Measurements from ENCODE around the gene NDFIP2. TPM values are rescaled to one million over a fixed set of nuclear protein-coding genes. Genes with fewer than 3 reads are reported as not detected.

NDFIP2 gene
- total and polyA plus RNA-seq, 5 experiments from 2014 or later, result 0.57 to 3.1 (median 1.9) TPM

DNA sequence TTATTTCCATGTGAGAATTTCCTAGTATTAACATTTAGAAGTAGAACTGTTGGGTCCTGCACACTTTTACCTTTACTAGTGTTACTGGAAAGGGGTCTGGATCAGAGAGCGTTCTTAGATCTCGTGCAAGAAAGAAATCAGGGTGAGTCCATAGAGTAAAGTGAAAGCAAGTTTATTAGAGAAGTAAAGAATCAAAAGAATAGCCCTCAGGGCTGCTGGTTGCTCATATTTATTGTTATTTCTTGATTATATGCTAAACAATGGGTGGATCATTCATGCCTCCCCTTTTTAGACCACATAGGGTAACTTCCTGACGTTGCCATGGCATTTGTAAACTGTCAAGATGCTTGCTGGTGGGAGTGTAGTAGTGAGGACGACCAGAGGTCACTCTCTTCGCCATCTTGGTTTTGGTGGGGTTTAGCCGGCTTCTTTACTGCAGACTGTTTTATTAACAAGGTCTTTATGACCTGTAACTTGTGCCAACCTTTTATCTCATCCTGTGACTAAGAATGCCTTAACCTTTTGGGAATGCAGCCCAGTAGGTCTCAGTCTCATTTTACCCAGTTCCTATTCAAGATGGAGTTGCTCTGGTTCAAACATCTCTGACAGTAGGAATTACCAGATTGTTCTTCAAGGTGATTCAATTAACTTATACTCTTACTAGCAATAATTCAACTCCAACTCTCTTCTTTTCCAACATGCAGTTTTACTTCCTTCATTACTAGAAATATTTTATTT lies 27.4 kb downstream of the NDFIP2 start:
- no peak for ATAC-seq
- peaks cover 0 to 8% (median 3%) of the 10 kb centered on the region in 4 donors for H3K4me1 Mint-ChIP-seq
- POLR2A ChIA-PET, result no interaction called here
- no peak overlapping the region for H3K27ac Mint-ChIP-seq
- no peak overlapping the region for H3K4me3 Mint-ChIP-seq
- no peak for DNase-seq
- H3K36me3 Mint-ChIP-seq, result peaks cover 0 to 4% (median 0%) of the 10 kb centered on the region in 3 donors
- H3K9me3 Mint-ChIP-seq, result peaks cover 0 to 12% (median 0%) of the 10 kb centered on the region in 9 donors
- H3K27me3 Mint-ChIP-seq, result no peaks in the 10 kb centered on the region

- Mint-ChIP-seq H3K27ac (no peak overlapping the region), H3K4me3 (no peak overlapping the region), H3K4me1 (peaks cover 0 to 3% (median 0%) of the 10 kb centered on the region in 4 donors), H3K27me3 (no peaks in the 10 kb centered on the region), H3K36me3 (peaks cover 0 to 4% (median 0%) of the 10 kb centered on the region in 3 donors), H3K9me3 (peaks cover 0 to 12% (median 0%) of the 10 kb centered on the region in 9 donors)
- DNase-seq (no peak), ATAC-seq (no peak)
- POLR2A ChIA-PET, result no interaction called here
Observed at GRCh38 chr13:79511611-79512010, 30.7 kb downstream of the NDFIP2 start.

DNA sequence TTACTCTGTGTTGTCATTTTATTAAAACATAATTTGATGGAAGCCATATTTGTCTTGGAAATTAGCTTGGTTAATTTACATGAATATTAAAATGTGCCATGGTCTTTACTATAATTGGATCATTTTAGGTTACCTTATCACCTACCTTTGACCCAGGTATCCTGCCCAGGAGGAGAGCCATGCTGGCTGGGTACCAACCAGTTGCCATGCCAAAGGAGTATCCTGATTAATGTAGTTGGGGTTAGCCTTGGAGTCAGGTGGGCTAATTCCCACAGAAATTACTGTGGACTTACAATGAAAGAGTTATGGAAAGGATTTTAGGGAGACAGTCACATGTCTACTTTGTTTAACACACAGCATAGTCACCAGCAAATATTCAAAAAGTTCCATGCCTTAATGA lies 32.0 kb downstream of the NDFIP2 start:
- POLR2A ChIA-PET, result no interaction called here
- Mint-ChIP-seq H3K4me1 (peaks cover 0 to 3% (median under 1%) of the 10 kb centered on the region in 4 donors), H3K9me3 (peaks cover 0 to 12% (median 0%) of the 10 kb centered on the region in 9 donors), H3K27me3 (no peaks in the 10 kb centered on the region), H3K36me3 (peaks cover 0 to 4% (median 0%) of the 10 kb centered on the region in 3 donors), H3K27ac (no peak overlapping the region), H3K4me3 (no peak overlapping the region)
- DNase-seq, result no peak
- ATAC-seq, result no peak

DNA sequence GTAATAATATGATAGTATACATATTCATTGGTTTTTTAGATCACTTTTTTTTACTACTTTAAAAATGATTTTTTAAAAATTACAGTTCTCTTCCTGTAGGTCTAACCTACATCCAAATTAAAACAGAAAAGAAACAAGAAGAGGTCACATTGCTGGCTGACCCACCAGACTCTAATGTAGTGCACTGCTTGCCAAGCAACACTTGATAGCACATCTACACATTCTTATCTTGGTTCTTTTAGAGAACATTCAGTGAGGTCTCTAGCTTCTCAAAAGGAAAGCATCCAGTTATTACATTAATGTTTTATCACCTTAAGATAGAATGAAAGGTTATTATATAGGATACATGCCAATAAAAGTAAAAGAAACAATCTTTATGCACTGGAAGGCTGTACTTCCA lies 35.6 kb downstream of the NDFIP2 start:
- POLR2A ChIA-PET, result no interaction called here
- no peaks in the 10 kb centered on the region for H3K27me3 Mint-ChIP-seq
- ATAC-seq (no peak), DNase-seq (no peak)
- H3K4me3 Mint-ChIP-seq, result no peak overlapping the region
- no peaks in the 10 kb centered on the region for H3K9me3 Mint-ChIP-seq
- peaks cover 0 to 1% (median 0%) of the 10 kb centered on the region in 4 donors for H3K4me1 Mint-ChIP-seq
- H3K27ac Mint-ChIP-seq, result no peak overlapping the region
- H3K36me3 Mint-ChIP-seq, result peaks cover 0 to under 1% (median 0%) of the 10 kb centered on the region in 3 donors

DNA sequence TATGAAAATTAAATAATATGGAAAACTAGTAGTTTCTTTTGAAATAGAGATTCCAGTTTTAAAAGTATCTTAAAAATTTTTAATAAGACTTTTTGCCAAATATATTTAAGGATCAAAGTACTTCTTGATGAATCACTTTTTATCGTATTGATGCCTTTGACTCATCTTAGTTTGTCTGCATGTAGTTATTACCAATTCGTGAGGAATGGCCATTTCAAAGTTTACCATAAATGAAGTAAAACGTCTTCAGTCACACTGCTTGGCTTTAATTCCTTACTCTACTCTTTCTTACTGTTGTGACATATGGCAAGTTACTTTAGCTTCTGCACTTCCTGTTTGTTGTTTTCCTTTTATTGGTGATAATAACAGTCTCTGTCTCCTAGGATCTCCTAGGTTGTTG lies 38.3 kb downstream of the NDFIP2 start:
- Mint-ChIP-seq H3K27me3 (no peaks in the 10 kb centered on the region), H3K9me3 (no peaks in the 10 kb centered on the region), H3K27ac (no peak overlapping the region), H3K4me1 (peaks cover 3 to 10% (median 7%) of the 10 kb centered on the region in 4 donors), H3K36me3 (peaks cover 0 to 9% (median 0%) of the 10 kb centered on the region in 3 donors), H3K4me3 (no peak overlapping the region)
- POLR2A ChIA-PET, result no interaction called here
- no peak for ATAC-seq
- no peak for DNase-seq

DNA sequence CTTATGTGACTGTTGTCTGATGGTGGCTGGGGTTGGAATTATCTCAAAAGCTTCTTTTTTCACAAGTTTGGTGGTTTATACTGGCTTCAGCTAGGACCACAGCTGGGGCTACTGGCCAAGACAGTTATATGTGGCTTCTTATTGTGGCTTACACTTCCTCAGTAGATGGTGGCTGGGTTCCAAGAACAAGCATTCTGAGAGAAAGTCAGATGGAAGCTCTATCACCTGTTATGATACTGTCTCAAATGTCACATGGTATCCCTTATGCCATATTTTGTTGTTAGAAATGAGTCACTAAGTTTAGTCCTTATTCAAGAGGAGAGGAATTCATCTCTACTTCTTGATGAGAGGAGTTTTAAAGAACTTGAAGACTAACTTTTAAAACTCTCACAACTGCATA lies 41.6 kb downstream of the NDFIP2 start:
- no peaks in the 10 kb centered on the region for H3K27me3 Mint-ChIP-seq
- DNase-seq (no peak), ATAC-seq (no peak)
- POLR2A ChIA-PET, result no interaction called here
- no peak overlapping the region for H3K4me3 Mint-ChIP-seq
- no peaks in the 10 kb centered on the region for H3K9me3 Mint-ChIP-seq
- no peak overlapping the region for H3K27ac Mint-ChIP-seq
- peaks cover 3 to 9% (median 7%) of the 10 kb centered on the region in 4 donors for H3K4me1 Mint-ChIP-seq
- peaks cover 0 to 9% (median 0%) of the 10 kb centered on the region in 3 donors for H3K36me3 Mint-ChIP-seq

DNA sequence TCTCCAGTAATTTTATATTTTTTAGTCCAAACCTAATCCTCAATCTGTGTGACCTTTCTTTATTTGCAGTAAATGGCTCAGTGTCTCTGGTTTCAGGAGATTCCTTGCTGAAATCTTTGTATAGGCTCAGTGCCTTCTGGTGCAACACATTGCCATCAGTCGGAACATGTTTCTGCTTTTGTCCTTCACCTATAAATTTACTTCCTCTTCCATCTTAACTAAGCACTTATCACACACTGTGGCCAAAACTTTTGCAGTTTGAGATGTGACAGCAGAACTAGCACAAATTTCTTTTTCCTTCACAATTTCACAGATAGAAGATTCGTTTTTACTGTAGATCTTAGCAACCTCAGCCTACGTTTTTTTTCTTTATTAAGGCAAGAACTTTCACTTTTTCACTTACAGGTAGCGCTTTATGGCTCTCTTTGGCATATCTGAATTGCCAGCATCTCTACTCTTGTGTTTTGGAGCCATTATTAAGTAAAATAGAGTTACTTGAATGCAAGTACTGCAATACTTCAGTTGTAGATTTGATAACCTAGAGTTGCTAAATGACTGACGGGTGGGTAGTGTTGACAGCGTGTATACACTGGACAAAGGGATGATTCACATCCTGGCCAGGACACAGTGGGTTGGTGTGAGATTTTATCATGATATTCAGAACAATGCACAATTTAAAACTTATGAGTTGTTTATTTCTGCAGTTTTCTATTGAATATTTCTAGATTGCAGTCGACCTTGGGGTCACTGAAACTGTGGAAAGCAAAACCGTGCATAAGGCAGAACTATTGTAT lies 44.3 kb downstream of the NDFIP2 start:
- no peak overlapping the region for H3K27ac Mint-ChIP-seq
- peaks cover 0 to 9% (median 0%) of the 10 kb centered on the region in 3 donors for H3K36me3 Mint-ChIP-seq
- ATAC-seq (no peak), DNase-seq (no peak)
- peaks cover 3 to 8% (median 7%) of the 10 kb centered on the region in 4 donors for H3K4me1 Mint-ChIP-seq
- no peaks in the 10 kb centered on the region for H3K27me3 Mint-ChIP-seq
- POLR2A ChIA-PET, result no interaction called here
- no peak overlapping the region for H3K4me3 Mint-ChIP-seq
- no peaks in the 10 kb centered on the region for H3K9me3 Mint-ChIP-seq

DNA sequence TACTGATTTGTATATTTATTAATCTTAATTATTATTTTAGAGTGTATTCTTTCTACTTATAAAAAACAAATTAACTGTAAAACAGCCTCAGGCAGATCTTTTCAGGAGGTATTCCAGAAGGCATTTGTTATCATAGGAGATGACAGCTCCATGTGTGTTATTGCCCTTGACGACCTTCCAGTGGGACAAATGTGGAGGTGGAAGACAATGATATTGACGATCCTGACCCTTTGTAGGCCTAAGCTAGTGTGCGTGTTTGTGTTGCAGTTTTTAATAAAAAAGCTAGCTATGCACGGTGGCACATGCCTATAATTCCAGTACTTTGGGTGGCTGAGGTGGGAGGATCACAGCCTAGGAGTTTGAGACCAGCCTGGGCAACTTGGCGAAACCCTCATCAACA lies 46.7 kb downstream of the NDFIP2 start:
- no peak overlapping the region for H3K27ac Mint-ChIP-seq
- no peak overlapping the region for H3K4me3 Mint-ChIP-seq
- no peak for DNase-seq
- peaks cover 2 to 8% (median 3%) of the 10 kb centered on the region in 4 donors for H3K4me1 Mint-ChIP-seq
- no peaks in the 10 kb centered on the region for H3K27me3 Mint-ChIP-seq
- POLR2A ChIA-PET, result no interaction called here
- peaks cover 0 to 3% (median 0%) of the 10 kb centered on the region in 3 donors for H3K36me3 Mint-ChIP-seq
- no peak for ATAC-seq
- no peaks in the 10 kb centered on the region for H3K9me3 Mint-ChIP-seq

GRCh38 chr13:79528356-79528755 lies 47.4 kb downstream of the NDFIP2 start:
- Mint-ChIP-seq H3K27me3 (no peaks in the 10 kb centered on the region), H3K4me1 (peaks cover 0 to 5% (median under 1%) of the 10 kb centered on the region in 4 donors), H3K4me3 (no peak overlapping the region), H3K36me3 (no peaks in the 10 kb centered on the region), H3K27ac (no peak overlapping the region), H3K9me3 (no peaks in the 10 kb centered on the region)
- DNase-seq (no peak), ATAC-seq (no peak)
- POLR2A ChIA-PET, result no interaction called here

GRCh38 chr13:79528759-79529191 lies 47.8 kb downstream of the NDFIP2 start:
- Mint-ChIP-seq H3K27me3 (no peaks in the 10 kb centered on the region), H3K36me3 (no peaks in the 10 kb centered on the region), H3K4me1 (peaks cover 0 to 5% (median under 1%) of the 10 kb centered on the region in 4 donors), H3K27ac (no peak overlapping the region), H3K4me3 (no peak overlapping the region), H3K9me3 (no peaks in the 10 kb centered on the region)
- DNase-seq (no peak), ATAC-seq (no peak)
- POLR2A ChIA-PET, result no interaction called here

DNA sequence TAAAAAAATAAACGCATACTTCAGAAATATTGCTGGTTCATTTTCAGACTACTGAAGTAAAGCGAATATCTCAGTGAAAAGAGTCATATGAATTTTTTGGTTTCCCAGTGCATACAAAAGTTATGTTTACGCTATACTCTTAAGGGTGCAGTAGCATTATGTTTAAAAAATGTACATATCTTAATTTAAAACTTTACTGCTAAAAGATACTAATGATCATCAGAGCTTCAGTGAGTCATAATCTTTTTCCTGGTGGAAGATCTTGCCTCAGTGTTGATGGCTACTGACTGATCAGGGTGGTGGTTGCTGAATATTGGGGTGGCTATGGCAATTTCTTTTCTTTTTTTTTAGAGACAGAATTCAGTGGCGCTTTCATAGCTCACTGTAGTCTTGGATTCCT lies 48.9 kb downstream of the NDFIP2 start:
- DNase-seq (no peak), ATAC-seq (no peak)
- peaks cover 0 to 3% (median 3%) of the 10 kb centered on the region in 3 donors for H3K36me3 Mint-ChIP-seq
- H3K27ac Mint-ChIP-seq, result no peak overlapping the region
- H3K4me3 Mint-ChIP-seq, result no peak overlapping the region
- no peaks in the 10 kb centered on the region for H3K9me3 Mint-ChIP-seq
- POLR2A ChIA-PET, result no interaction called here
- no peaks in the 10 kb centered on the region for H3K27me3 Mint-ChIP-seq
- H3K4me1 Mint-ChIP-seq, result peaks cover 0 to 5% (median under 1%) of the 10 kb centered on the region in 4 donors

DNA sequence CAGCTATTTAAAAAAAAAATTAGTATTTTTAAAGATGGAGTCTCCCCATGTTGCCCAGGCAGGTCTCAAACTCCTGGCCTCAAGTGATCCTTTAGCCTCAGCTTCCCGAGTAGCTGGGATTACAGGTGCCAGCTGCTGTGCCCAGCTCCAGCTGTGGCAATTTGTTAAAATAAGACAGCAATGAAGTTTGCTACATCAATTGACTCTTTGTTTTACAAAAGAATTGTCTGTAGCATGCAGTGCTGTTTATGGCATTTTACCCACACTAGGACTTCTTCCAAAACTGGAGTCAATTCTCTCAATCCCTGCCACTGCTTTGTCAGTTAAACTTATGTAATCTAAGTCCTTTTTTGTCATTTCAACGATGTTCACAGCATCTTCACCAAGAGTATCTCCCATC lies 49.3 kb downstream of the NDFIP2 start:
- DNase-seq (no peak), ATAC-seq (no peak)
- Mint-ChIP-seq H3K27me3 (no peaks in the 10 kb centered on the region), H3K27ac (no peak overlapping the region), H3K4me1 (peaks cover 0 to 5% (median under 1%) of the 10 kb centered on the region in 4 donors), H3K4me3 (no peak overlapping the region), H3K36me3 (peaks cover 0 to 3% (median 3%) of the 10 kb centered on the region in 3 donors), H3K9me3 (no peaks in the 10 kb centered on the region)
- POLR2A ChIA-PET, result no interaction called here

- peaks cover 0 to 5% (median under 1%) of the 10 kb centered on the region in 4 donors for H3K4me1 Mint-ChIP-seq
- POLR2A ChIA-PET, result no interaction called here
- no peak for ATAC-seq
Observed at GRCh38 chr13:79531542-79532254, 50.7 kb downstream of the NDFIP2 start.

More at GRCh38 chr13:79531542-79532254, 50.7 kb downstream of the NDFIP2 start:
- no peak overlapping the region for H3K27ac Mint-ChIP-seq
- H3K4me3 Mint-ChIP-seq, result no peak overlapping the region
- H3K9me3 Mint-ChIP-seq, result no peaks in the 10 kb centered on the region
- H3K36me3 Mint-ChIP-seq, result peaks cover 0 to 3% (median 3%) of the 10 kb centered on the region in 3 donors
- DNase-seq, result no peak
- no peaks in the 10 kb centered on the region for H3K27me3 Mint-ChIP-seq

Measured in naive thymus-derived CD8-positive, alpha-beta T cell (primary cell).